Fibroblast of skin of back (primary cell): ENCODE measurements around the gene ZMYND19.
"Not testable (repeated sequence)": the region's sequence is repeated elsewhere in the genome, so short reads cannot be mapped to it uniquely, and the experiment has no call there.

Experiments used
- DNase-seq: peaks from one replicate; pipeline ENCODE4 v3.0.0-alpha.2; 2013

Gene ZMYND19

DNA sequence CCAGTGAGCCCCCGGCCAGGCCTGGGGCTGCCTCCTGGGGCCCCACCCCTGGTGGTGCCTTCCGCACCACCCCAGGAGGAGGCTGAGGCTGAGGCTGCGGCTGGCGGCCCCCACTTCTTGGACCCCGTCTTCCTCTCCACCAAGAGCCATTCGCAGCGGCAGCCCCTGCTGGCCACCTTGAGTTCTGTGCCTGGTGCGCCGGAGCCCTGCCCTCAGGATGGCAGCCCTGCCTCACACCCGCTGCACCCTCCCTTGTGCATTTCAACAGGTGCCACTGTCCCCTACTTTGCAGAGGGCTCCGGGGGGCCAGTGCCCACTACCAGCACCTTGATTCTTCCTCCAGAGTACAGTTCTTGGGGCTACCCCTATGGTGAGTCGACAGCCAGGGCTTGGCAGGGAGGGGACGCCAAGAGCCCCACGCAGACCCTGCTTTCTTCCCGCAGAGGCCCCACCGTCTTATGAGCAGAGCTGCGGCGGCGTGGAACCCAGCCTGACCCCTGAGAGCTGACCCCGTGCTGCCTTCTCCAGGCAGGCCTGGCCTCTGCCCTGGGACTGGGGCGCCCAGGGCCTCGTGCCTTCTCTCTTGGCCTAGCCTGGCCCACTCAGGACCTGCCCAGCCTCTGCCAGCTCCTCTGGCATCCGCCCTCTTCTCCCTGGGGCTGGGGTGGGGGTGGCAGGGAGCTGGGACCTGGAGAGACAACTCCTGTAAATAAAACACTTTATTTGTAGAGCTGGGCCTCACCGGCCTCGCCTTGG lies 24.5 kb upstream of the ZMYND19 start:
- no peak for DNase-seq

DNA sequence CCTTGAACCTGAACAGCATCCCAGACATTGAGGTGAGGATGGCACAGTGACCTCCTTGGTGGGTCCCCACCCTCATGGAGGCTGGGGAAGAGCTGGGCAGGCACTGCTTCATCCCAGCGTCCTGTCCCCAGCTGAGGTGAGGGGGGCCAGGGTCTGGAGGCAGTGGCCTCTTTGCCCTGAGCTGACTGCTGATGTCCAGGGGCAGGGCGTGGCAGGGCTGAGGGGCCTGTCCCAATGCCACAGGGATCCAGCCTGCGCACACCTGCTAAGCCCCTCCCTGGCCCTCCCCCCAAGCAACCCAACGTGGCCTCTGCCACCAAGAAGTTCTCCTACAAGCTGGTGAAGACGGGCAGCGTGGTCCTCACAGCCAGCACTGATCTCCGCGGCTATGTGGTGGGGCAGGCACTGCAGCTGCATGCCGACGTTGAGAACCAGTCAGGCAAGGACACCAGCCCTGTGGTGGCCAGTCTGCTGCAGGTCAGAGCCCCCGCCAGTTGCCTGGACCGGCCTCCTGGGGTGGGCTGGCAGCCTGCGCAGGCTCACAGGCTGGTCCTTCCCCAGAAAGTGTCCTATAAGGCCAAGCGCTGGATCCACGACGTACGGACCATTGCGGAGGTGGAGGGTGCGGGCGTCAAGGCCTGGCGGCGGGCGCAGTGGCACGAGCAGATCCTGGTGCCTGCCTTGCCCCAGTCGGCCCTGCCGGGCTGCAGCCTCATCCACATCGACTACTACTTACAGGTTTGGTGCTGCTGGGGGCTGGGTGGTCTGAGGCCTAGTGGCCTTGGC lies 23.6 kb upstream of the ZMYND19 start:
- DNase-seq = no peak

DNA sequence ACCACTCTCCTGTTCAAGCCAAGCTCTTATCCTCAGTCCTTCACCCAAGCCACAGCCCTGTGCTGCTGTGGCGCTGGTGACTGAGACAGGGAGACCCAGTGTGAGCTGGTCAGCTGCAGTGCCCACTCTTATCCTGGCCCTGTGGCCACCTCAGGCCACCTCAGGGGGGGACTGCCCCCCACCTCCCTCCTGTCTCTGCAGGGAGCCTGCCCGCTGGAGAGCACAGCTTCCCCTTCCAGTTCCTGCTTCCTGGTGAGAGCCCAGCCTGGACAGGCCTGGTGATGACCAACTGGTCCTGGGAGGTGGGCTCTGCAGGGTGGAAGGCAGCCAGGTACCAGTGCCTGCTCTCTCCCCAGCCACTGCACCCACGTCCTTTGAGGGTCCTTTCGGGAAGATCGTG lies 22.9 kb upstream of the ZMYND19 start:
- no peak for DNase-seq

DNA sequence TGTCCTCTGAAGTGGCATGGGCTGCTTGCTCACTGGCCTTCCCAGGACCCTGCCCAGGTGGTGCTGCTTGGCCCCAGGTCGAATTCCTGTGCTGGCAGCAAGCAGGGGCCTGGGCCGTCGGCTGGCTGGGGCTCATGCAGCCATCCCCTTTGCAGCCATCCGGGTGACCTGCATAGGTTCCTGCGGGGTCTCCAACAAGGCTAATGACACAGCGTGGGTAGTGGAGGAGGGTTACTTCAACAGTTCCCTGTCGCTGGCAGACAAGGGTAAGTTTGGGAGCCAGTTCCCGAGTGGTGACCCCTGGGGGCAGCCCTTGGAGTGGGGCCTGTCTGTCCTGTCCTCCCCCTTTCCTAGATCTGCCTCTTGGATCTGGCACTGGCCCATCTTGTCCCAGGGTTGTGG lies 22.4 kb upstream of the ZMYND19 start:
- no peak for DNase-seq

DNA sequence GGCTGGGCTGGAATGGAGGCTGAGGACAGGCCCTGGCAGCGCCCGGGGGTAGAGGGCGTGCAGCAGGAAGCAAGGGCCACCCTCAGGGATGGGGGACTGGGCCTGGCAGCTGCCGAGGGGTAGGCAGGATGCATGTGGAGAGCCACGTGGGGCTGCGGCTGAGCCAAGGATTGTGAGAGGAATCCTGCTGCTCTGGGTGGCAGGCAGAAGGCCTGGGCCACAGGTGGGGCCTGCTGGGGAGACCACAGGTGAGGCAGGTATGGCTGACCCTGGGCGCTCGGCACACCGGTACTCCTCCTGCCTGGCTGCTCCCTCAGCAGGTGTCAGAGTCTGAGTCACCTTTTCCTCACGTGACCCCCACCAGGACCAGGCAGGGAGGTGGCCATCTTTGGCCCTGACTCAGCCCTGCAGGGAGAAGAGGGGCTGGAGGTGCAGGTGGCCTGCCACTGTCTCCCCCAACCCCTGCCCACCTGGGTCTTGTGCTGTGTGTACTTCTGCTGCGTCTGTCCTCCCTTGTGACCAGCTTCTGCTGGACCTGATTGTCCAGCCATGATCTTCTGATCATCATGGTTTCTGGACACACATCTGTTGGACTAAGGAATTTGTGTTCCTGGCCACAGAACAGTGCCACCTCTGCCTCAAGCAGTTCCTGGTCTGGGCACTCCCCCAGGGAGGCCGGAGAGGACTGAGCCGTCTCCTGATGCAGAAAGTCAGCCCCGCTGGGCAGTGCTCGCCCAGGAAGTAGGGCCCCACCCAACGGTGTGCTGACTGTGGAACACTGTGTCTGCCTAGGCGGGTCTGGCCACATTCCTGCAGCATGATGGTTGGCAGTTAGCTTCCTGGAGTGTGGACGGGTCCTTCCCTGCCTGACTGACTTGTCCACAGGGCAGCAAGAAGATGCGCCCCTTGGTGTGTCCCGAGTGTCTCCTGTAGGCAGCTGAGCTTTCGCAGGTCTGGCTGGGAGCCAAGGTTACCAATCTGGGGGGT lies 21.6 kb upstream of the ZMYND19 start:
- DNase-seq = peak; percentile 88

DNA sequence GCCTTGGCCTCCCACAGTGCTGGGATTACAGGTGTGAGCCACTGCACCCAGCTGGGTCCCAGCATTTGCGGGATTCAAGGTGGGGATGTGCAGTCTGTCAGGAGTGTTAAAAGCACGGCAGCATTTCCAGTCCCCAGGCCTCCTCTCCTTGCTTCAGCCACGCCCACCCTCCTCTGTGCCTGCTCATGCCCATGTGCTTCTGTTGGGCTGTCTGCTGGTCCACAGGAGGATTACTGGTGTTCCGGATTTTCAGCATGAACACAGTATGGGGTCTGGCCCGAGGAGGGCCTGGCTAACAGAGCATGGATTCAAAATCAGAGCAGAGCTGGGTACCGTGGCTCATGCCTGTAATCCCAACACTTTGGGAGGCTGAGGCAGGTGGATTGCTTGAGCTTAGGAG lies 20.6 kb upstream of the ZMYND19 start:
- no peak for DNase-seq

DNA sequence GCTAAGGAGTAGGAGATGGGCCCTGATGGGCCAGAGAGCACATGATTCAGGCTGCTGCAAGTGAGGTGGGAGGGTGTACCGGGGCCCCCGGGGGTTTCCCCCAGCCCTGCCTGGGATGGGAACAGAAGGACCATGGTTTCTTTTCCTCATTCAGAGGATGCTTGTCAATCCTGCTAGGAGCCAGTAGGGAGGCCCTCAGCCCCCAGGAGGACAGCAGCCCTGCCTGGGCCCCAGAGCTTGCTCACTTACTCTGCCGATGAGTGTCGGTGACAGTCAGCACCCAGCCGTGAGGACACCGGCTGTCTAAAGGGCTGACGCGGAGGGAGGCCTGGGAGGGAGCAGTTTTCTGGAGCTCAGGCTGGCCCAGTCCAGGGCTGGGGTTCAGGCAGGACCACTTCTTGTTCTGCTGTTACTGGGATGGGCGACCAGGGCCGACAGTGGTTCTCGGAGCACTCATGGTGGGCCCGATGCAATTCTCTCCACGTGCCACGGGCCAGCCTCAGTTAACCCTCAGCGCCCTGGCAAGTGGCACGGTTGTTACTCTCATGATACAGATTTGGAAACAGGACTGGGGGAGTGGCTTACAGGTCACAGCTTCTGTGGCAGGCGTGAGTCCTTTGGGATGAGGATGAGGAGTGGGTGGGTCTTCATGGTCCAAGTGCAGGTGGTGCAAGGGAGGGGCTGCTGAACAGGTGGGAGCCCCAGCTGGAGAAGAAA lies 17.0 kb upstream of the ZMYND19 start:
- peak; percentile 36 for DNase-seq

DNA sequence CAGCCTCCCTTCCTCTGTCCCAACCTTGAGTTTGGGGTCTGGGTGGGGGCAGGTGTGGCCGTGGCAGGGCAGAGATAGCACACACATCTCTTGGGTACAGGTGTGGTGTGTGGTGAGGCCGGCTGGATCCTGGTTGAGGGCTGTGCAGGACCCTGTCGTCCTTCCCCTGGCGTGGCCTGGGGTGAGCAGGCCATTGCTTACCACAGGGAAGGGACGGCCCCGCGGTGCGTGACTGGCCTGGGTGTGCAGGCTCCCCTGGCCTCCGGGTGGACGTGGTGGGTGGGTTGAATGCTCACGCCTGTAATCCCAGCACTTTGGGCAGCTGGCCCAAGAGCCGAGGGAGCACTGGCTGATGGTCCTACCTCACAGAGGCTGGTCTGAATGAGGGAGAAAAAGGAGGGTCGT lies 16.4 kb upstream of the ZMYND19 start:
- DNase-seq = no peak

DNA sequence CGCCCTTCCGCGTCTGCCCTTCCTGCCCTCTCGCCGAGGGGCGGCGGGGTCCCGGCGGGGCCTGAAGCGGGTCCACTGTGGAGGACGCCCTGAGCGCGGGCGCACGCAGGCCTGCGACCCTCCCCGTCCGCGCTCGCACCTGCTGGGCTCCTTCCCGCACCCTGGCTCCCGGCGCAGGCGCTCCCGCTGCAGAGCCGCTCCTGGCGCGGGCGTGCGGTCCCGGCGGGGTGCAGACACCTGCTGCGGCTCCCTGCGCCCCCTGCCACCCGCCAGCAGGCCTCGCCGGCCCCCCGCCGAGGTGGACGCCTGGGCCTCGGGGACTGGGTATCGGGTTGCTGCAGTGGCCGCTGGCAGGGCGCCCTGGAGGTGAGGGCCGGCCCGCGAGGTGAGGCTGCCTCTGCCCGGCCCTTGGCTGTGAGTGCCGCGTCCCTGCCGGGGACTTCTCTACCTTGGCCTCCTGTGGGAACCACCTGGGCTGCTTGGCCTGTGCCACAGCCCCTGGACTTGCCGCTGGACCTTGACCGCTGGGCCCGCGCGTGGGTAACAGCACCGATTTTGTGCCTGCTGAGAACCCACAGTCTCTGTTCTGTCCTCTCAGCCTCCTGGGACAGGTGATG lies 15.8 kb upstream of the ZMYND19 start:
- DNase-seq = no peak

DNA sequence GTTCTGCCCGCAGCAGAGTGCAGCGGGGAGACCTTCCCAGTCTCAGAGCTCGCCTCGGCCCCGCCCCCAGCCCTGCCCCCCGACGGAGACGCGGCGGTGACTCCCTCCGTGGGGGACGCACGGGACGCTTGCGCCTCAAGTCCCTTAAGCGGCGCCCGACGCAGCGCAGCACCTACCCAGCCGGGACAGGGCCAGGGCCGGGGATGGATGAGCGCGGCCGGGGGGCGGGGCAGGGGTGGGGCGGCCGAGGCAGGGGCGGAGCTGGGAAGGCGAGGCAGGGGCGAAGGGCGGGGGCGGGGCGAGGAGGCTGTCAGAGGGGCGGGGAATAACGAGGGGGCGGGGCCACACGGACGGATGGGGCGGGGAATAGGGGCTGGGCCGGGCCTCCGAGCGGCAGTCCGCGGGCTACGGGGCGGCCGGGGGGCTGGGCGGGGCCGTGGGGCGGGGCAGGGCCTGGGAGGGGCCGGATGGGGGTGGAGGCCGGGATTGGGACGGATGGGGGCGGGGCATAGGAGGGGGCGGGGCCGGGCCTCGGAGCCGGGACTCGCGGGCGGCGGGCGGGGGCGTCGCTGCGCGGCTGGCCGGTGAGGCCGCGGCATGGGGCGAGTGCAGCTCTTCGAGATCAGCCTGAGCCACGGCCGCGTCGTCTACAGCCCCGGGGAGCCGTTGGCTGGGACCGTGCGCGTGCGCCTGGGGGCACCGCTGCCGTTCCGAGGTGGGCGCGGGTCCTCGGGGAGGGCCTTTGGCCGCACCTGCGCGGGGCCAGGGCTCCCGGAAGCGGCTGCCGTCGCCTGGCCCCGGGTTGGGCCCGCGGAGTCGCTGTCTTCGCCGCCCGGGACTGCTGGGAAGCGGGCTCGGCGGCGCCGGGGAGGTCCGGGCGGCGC lies 15.1 kb upstream of the ZMYND19 start, which contains the start of gene ARRDC1:
Gene ARRDC1 (plus strand): TSS at position 566 of the 884 bp plus-strand sequence. CDS start 32 bp downstream, at position 598.
- peak; percentile 93 for DNase-seq

DNA sequence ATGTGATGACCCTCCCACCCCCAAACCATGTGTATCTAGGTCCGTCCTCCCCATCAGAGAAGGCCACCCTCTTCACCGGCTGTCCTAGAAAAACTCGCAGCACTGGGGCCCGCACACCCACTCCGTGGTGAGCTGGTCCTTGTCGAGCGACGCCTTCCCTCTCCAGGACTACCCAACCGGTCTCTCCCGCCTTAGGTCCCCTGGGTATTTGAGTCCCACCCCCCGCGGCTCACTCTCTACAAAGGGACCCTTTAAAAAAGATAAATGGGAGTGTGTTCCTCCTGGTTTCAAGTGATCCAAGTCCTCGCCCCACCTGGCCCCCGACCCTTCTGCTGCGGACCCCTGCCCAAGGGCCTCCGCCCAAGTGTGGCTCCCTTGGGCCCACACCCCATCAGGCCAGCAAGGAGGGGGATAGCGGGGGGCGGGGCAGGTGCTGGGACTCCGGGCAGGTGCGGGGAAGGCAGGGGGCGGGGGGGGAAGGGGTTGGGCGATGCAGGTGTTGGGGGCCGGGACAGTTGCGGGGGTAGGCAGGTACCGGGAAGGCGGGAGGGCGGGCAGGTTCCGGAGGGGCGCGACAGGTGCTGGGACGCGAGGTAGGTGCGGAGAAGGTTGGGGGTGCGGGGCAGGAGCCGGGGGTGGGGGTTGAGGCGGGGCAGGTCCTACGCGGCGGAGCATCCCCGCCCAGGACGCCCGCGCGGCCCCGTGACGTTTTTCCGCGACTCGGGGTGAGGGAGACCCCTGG lies 14.2 kb upstream of the ZMYND19 start:
- DNase-seq = no peak

DNA sequence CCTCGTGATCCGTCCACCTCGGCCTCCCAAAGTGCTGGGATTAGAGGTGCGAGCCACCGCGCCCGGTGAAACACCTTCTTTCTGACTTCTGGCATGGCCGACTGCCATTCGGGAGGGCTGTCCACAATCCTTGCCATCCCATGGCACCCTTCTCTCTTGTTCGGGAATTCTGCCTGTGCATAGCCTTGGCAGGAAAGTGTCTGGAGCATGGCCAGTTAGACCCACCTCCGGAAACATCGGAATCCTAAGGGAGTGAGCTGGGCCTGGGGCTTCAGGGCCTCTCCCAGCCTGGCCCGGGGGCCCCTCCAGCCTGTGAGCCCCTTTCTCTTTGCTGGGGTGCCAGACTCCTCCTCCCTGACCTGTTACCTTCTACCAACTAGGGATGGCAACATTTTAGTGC lies 13.6 kb upstream of the ZMYND19 start:
- DNase-seq = no peak

DNA sequence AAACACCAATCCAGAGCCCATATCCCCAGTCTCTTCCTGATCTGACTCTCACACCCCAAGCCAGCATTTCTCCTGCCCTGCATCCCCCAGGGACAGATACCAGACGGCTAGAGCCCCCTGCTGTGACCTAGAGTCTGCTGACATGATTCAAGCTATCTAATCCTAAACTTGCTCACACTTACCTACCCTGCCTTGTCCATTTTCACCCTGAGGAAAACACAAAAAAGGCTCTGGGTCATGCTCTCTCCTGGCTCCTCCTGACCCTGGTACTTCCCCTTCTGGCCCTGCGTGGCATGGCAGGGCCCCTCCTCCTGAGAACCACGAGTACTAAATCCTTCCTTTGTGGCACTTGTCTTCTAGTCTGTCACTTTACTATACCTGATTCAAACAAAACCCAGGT lies 12.3 kb upstream of the ZMYND19 start:
- DNase-seq = peak; percentile 16

DNA sequence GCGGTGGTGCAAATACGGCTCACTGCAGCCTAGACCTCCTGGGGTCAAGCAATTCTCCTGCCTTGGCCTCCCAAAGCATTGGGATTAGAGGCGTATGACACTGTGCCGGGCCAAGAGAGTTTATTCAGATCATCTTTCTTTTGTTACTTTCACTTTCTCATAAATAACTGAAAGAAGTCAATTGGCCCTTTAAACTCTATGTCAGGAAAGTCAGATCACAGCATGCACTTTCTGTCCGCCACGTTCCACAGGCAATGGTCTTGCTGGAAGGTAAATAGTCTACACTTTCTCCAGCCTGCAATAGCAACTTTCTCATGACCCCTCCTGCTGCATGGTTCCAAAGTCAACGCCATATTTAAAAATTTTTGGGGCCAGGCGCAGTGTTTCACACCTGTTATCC lies 8.6 kb upstream of the ZMYND19 start:
- no peak for DNase-seq

DNA sequence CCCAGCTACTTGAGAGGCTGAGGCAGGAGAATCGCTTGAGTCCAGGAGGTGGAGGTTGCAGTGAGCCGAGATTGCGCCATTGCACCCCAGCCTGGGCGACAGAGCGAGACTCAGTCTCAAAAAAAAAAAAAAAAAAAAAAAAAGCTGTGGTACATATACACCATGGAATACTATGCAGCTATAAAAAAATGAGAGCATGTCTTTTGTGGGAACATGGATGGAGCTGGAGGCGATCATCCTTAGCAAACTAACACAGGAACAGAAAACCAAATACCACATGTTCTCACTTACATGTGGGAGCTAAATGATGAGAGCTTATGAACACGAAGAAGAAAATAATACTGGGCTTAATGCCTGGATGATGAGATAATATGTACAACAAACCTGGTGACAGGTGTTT lies 6.3 kb upstream of the ZMYND19 start:
- DNase-seq = not testable (repeated sequence)

DNA sequence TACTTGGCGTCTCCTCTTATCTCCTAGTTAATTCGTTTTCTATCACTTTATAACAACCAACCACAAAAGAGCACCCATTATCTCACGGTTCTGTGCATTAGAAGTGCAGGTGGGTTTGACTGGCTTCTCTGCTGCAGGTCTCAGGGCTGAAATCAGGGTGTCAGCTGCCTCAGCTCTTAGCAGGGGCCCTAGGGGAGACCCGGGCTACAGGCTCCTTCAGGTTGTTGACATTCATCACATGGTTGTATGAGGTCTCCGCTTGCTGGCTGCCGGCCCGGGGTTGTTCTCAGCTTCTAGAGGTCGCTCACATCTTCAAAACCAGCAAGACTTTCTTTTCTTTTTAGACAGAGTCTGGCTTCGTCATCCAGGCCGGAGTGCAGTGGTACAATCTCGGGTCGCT lies 2.9 kb upstream of the ZMYND19 start:
- no peak for DNase-seq

DNA sequence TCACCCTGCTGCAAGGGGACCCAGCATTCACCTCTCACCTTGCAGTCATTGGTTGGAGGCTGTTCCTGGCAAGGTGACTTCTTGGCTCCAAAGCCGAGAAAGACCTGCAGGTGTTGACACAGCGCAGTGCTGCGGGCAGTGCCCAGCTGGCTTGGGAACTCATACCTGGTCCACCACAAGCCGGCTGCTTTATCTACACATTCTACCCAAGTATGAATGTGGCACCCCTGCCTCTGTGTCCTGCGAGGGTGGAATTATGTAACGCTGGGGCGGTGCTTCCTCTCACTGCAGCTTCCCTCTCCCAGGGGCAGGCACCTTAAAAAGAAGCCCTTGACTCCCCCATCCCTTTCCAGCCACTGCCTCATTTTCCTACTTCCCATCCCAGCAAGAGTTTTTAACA lies 2.5 kb upstream of the ZMYND19 start:
- no peak for DNase-seq

DNA sequence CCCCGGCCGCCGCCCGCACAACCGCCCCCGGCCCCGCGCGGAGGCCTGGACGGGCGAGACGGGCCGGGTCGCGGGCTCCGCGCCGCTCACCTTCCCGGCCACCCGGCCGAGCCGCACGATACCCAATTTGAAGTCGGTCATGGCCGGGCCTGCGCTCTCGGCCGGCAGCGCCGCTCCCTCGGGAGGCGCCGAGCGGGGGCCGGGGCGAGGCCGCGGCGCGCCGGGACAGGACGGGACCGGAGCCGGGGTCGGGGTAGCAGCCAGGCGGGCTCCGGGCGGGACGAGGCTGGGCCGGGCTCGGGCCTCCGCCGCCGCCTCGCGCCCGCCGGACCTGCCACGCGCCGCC lies 216 bp downstream of the ZMYND19 start:
- DNase-seq = no peak

DNA sequence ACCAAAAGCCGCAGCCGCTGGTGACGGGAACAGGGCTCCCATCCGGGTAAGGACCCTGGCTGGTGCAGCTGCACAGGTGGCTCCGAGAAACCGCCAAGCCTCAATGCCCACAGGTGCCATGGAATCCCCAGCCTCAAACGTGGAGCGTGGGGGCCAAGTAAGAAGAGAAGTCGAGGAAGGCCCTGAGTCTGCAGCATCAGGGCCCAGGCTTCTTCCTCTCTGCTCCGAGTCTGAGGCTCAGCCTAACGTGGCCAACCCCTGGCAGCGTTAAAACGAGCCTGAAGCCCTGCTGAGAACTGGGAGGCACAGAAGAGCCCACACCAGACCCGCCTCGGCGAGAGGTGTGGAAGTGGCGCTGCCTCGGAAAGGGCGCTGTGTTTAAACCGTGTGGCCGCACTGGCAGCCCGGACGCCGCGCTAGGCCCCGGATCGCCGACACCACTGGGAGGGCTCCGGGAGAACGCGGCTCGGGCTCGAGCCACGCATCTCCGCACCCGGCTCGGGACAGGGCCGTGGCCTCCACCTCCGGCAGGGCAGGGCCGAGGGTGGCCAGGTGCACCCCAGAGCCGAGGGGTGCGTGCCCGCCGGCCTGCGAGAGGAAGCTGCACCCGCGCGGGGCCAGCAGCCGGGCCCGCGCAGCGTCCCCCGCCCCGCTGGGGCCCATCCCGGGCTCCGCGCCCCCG lies 730 bp downstream of the ZMYND19 start:
- peak; percentile 17 for DNase-seq
